SK-N-SH (cell line): ENCODE measurements around the gene CHD2. TPM values are rescaled to one million over a fixed set of nuclear protein-coding genes. Genes with fewer than 3 reads are reported as not detected.

ENCODE experiments used
- CTCF ChIA-PET: fragments of 300-600, 350-600 bp; formaldehyde crosslinking; extraction: SDS; loops from one replicate; lab custom pipeline; 2021; lab: Yijun Ruan, JAX
- POLR2A ChIA-PET: fragments of 350-600 bp; sonication (Branson Sonifier 250); formaldehyde crosslinking; extraction: SDS; loops from one replicate; lab custom pipeline; 2020; ENCODE audit warnings: antibody characterized with exemption, inconsistent platforms; lab: Yijun Ruan, JAX
- DNase-seq: peaks from one replicate; pipeline ENCODE4 v3.0.0; 2012
- H2AFZ ChIP-seq: fragments of 200-600 bp; sonication (generic); 2 replicates; pipeline ENCODE4 v1.8.1; 2016; ENCODE audit warnings: antibody characterized with exemption, mild to moderate bottlenecking, low read depth
- H3F3A ChIP-seq: fragments of 200-600 bp; sonication (generic); replicated peaks from 2 replicates; pipeline ENCODE3; 2016; ENCODE audit warnings: antibody characterized with exemption, mild to moderate bottlenecking; ENCODE audit not compliant: insufficient read depth
- H3K27ac ChIP-seq, 2 experiments: fragments of 200-500 bp in 1 of 2; fragments of 200-600 bp in 1 of 2; sonication (Bioruptor generic) in 1 of 2; sonication (generic), shearing (Covaris generic) in 1 of 2; 2 replicates each; pipeline versions ENCODE4 v1.5.1 to v1.6.1; 2014 to 2016; ENCODE audit warnings: low read depth in 2 of 2, inconsistent platforms in 1 of 2, low read length in 1 of 2, mild to moderate bottlenecking in 1 of 2, mixed read lengths in 1 of 2
- H3K27me3 ChIP-seq: fragments of 200-600 bp; sonication (generic), shearing (Covaris generic); 2 replicates; pipeline ENCODE4 v1.6.1; 2016; ENCODE audit warnings: mixed run types; ENCODE audit not compliant: insufficient read depth
- H3K36me3 ChIP-seq, 2 experiments: fragments of 200-500 bp in 1 of 2; fragments of 200-600 bp in 1 of 2; sonication (Bioruptor generic) in 1 of 2; sonication (generic) in 1 of 2; replicated peaks in 1 of 2; 2 replicates each; pipeline versions ENCODE3 to v1.5.1; 2014 to 2016; ENCODE audit warnings: low read length in 1 of 2, mild to moderate bottlenecking in 1 of 2; ENCODE audit not compliant: insufficient read depth in 2 of 2, control insufficient read depth in 1 of 2
- H3K4me1 ChIP-seq, 2 experiments: fragments of 200-500 bp in 1 of 2; fragments of 200-600 bp in 1 of 2; sonication (Bioruptor generic) in 1 of 2; sonication (generic), shearing (Covaris generic) in 1 of 2; 2 replicates each; pipeline versions ENCODE4 v1.5.1 to v1.6.1; 2014 to 2016; ENCODE audit warnings: low read depth in 1 of 2, low read length in 1 of 2, mixed run types in 1 of 2; ENCODE audit not compliant: insufficient read depth in 2 of 2, control insufficient read depth in 1 of 2
- H3K4me2 ChIP-seq: fragments of 200-600 bp; sonication (generic), shearing (Covaris generic); 2 replicates; pipeline ENCODE4 v1.6.1; 2017; ENCODE audit warnings: mixed run types
- H3K4me3 ChIP-seq, 2 experiments: fragments of 200-500 bp in 1 of 2; fragments of 200-600 bp in 1 of 2; sonication (Bioruptor generic) in 1 of 2; sonication (generic), shearing (Covaris generic) in 1 of 2; 2 replicates each; pipeline versions ENCODE4 v1.5.1 to v1.8.1; 2014 to 2016; ENCODE audit warnings: low read depth in 2 of 2, inconsistent platforms in 1 of 2, low read length in 1 of 2, mild to moderate bottlenecking in 1 of 2, mixed read lengths in 1 of 2, moderate library complexity in 1 of 2
- H3K79me2 ChIP-seq: fragments of 200-600 bp; sonication (generic); 2 replicates; pipeline ENCODE4 v1.8.1; 2017; ENCODE audit warnings: mild to moderate bottlenecking; ENCODE audit not compliant: insufficient read depth
- H3K9ac ChIP-seq: fragments of 200-600 bp; sonication (generic); 2 replicates; pipeline ENCODE4 v1.6.1; 2017; ENCODE audit warnings: mixed run types
- H3K9me2 ChIP-seq: fragments of 200-600 bp; sonication (generic); 2 replicates; pipeline ENCODE4 v1.6.1; 2017; ENCODE audit warnings: mixed run types
- H3K9me3 ChIP-seq: fragments of 200-600 bp; sonication (generic); 2 replicates; pipeline ENCODE4 v1.6.1; 2017; ENCODE audit warnings: mixed run types, mild to moderate bottlenecking, moderate library complexity
- H4K20me1 ChIP-seq: fragments of 200-600 bp; sonication (generic); 2 replicates; pipeline ENCODE4 v1.6.1; 2017; ENCODE audit warnings: mild to moderate bottlenecking, mixed run types; ENCODE audit not compliant: insufficient read depth
- EP300 ChIP-seq, 2 experiments: IDR thresholded peaks; 2 replicates each; pipeline versions ENCODE4 v1.4.0 to v1.6.1; 2012; ENCODE audit warnings: borderline replicate concordance in 1 of 2, low read depth in 1 of 2, low read length in 1 of 2
- MEF2A ChIP-seq: IDR thresholded peaks from 2 replicates; pipeline ENCODE4 v1.4.0; 2012; ENCODE audit warnings: low read depth, borderline replicate concordance
- MXI1 ChIP-seq: IDR thresholded peaks from 2 replicates; pipeline ENCODE4 v1.6.1; 2012; ENCODE audit warnings: mild to moderate bottlenecking, low read depth, low read length, improper control_type of control experiment
- NRF1 ChIP-seq: IDR thresholded peaks from 2 replicates; pipeline ENCODE4 v1.6.1; 2012; ENCODE audit warnings: low read depth, mild to moderate bottlenecking, low read length
- RCOR1 ChIP-seq: fragments of 150-350 bp; IDR thresholded peaks from 2 replicates; pipeline ENCODE4 v1.6.1; 2017; ENCODE audit warnings: antibody characterized with exemption, low read length
- RFX5 ChIP-seq: IDR thresholded peaks from 2 replicates; pipeline ENCODE4 v1.6.1; 2012; ENCODE audit warnings: mild to moderate bottlenecking, improper control_type of control experiment, low read length
- RXRA ChIP-seq: IDR thresholded peaks from 2 replicates; pipeline ENCODE4 v1.4.0; 2012; ENCODE audit warnings: low read depth, mild to moderate bottlenecking, borderline replicate concordance
- SIN3A ChIP-seq: IDR thresholded peaks from 2 replicates; pipeline ENCODE4 v1.6.1; 2012; ENCODE audit warnings: low read depth, mild to moderate bottlenecking, low read length, moderate library complexity, borderline replicate concordance
- TCF12 ChIP-seq: IDR thresholded peaks from 2 replicates; pipeline ENCODE4 v1.4.0; 2012
- TEAD4 ChIP-seq: IDR thresholded peaks from 2 replicates; pipeline ENCODE4 v1.4.0; 2012; ENCODE audit warnings: mild to moderate bottlenecking, borderline replicate concordance; ENCODE audit not compliant: insufficient read depth
- USF1 ChIP-seq: IDR thresholded peaks from 2 replicates; pipeline ENCODE4 v1.4.0; 2012; ENCODE audit warnings: low read depth, borderline replicate concordance
- YY1 ChIP-seq: IDR thresholded peaks from 2 replicates; pipeline ENCODE4 v1.4.0; 2012; ENCODE audit warnings: low read depth, mild to moderate bottlenecking
- ZBTB33 ChIP-seq: IDR thresholded peaks from 2 replicates; pipeline ENCODE4 v1.4.0; 2012; ENCODE audit warnings: low read depth, borderline replicate concordance
- WGBS: methylation state at CpG from one replicate; pipeline ENCODE4 v1.1.6; 2017; ENCODE audit warnings: low lambda C conversion rate; 5-methylcytosine and 5-hydroxymethylcytosine counted together
- polyA plus RNA-seq, 3 experiments: library from polyadenylated mRNA; depleted of rRNA; stranded (reverse); fragments of >200 nt; gene quantifications; 2 replicates each; pipeline ENCODE4 v1.2.3, GENCODE V29; 2012

CHD2 gene
- polyA plus RNA-seq, 1 of the 3 experiments (the other 2 are of a cell fraction) = 25.3 TPM

- Histone ChIP-seq H3K27me3 (no peaks in the 10 kb centered on the region), H2AFZ (peak overlapping the region; percentile 80), H3F3A (no peaks in the 10 kb centered on the region), H3K4me2 (no peak overlapping the region), H3K9me3 (no peaks in the 10 kb centered on the region), H4K20me1 (peaks cover 18% of the 10 kb centered on the region; the same call in 1 of the 2 replicates), H3K9me2 (no peaks in the 10 kb centered on the region)
- POLR2A ChIA-PET = interaction anchor here (0.6 to 4.5 kb wide), 7 partner anchors 15 to 319 kb away, joined by 5 to 63 read pairs (median 6); no protein-coding TSS in a partner anchor
- DNase-seq = no peak
- no peak for TF ChIP-seq MEF2A
- no peak for TF ChIP-seq EP300 (IDR thresholded peaks at IDR 0.05; ENCODE audit: borderline replicate concordance in 1 of 2, low read depth in 1 of 2, low read length in 1 of 2)
- TF ChIP-seq RFX5 = no peak
- no peak for TF ChIP-seq NRF1
- no peak for TF ChIP-seq TEAD4
- no peak for TF ChIP-seq RXRA
- no peak for TF ChIP-seq USF1
- TF ChIP-seq YY1 = no peak
- no peak for TF ChIP-seq TCF12
- no peak for TF ChIP-seq ZBTB33
- no peak for TF ChIP-seq RCOR1
- no peak for TF ChIP-seq MXI1
- TF ChIP-seq SIN3A = no peak
- TF ChIP-seq, all 33 proteins: peak for 0
- peaks cover 11 to 24% of the 10 kb centered on the region in 2 experiments for H3K36me3 ChIP-seq
- no peak overlapping the region for H3K4me3 ChIP-seq
- 64% methylated on average over 7 of the region's 7 CpGs for WGBS
- H3K9ac ChIP-seq = peak overlapping the region; percentile 73; the same call in 1 of the 2 replicates
- peaks cover 35% of the 10 kb centered on the region for H3K79me2 ChIP-seq
- H3K27ac ChIP-seq = peak overlapping the region; percentile 78 to 88; a peak in 3 of 4 replicates
- H3K4me1 ChIP-seq = peaks cover 9 to 12% of the 10 kb centered on the region in 2 experiments; a peak in 3 of 4 replicates
- CTCF ChIA-PET = interaction anchor here (0.9 to 2.6 kb wide), 6 partner anchors 19 to 72 kb away, joined by 3 to 18 read pairs (median 6); partner anchors contain the start of gene CHD2
Observed at GRCh38 chr15:92881211-92881754, 18.8 kb upstream of the CHD2 start.
